ENCODE measurements around the gene ANKRD24. TPM values are rescaled to one million over a fixed set of nuclear protein-coding genes. Genes with fewer than 3 reads are reported as not detected.

Gene ANKRD24
- total RNA-seq, 1 experiment from 2014 or later: 2.4 TPM

GRCh38 chr19:4227771-4228170, 45.3 kb downstream of the ANKRD24 start:
- Histone ChIP-seq H3T11ph (ENCODE audit: low read length) (no peak overlapping the region), H2BK12ac (ENCODE audit: insufficient read length, low read depth, low read length) (no peak overlapping the region), H3K14ac (ENCODE audit: insufficient read depth, low read length) (no peak overlapping the region), H3K9ac (ENCODE audit: extremely low read depth, insufficient read length, low read length) (no peak overlapping the region), H3K56ac (ENCODE audit: insufficient read length, low read depth, low read length) (no peak overlapping the region), H3K27ac (ENCODE audit: insufficient read length, low read depth, low read length) (no peak overlapping the region), H3K23me2 (ENCODE audit: insufficient read length, low read depth, low read length, poor library complexity, severe bottlenecking) (no peaks in the 10 kb centered on the region), H3K18ac (ENCODE audit: insufficient read length, low read depth, low read length) (no peak overlapping the region), H2BK120ac (ENCODE audit: low read depth, low read length, poor library complexity, severe bottlenecking) (no peak overlapping the region), H3K4me1 (ENCODE audit: insufficient read depth, low read length) (no peaks in the 10 kb centered on the region), H4K5ac (ENCODE audit: insufficient read length, low read depth, low read length) (no peak overlapping the region), H2AK5ac (ENCODE audit: insufficient read length, low read length) (no peak overlapping the region), H2BK20ac (ENCODE audit: low read depth, low read length, poor library complexity, severe bottlenecking) (no peak overlapping the region), H3K9me3 (ENCODE audit: control insufficient read depth, low read depth, low read length) (no peaks in the 10 kb centered on the region), H3K79me1 (ENCODE audit: insufficient read depth, low read depth, low read length, poor library complexity, severe bottlenecking) (no peaks in the 10 kb centered on the region), H4K8ac (replicated peaks; ENCODE audit: insufficient read length, low read depth, low read length) (no peak overlapping the region), H3K4me2 (ENCODE audit: insufficient read depth, insufficient read length, low read length) (no peak overlapping the region), H3K79me2 (ENCODE audit: insufficient read depth, low read length) (no peaks in the 10 kb centered on the region), H3K27me3 (ENCODE audit: insufficient read depth, low read length) (no peaks in the 10 kb centered on the region), H4K20me1 (ENCODE audit: control insufficient read depth, insufficient read depth, insufficient read length) (peaks cover 3% of the 10 kb centered on the region), H3K23ac (ENCODE audit: insufficient read length, low read depth, low read length) (no peak overlapping the region), H4K91ac (ENCODE audit: insufficient read length, low read depth, low read length) (no peak overlapping the region), H3K4ac (ENCODE audit: low read depth, low read length) (no peak overlapping the region), H2BK15ac (ENCODE audit: low read depth, low read length) (no peak overlapping the region), H2AFZ (ENCODE audit: low read length) (no peak overlapping the region), H2BK5ac (ENCODE audit: insufficient read length, low read length) (no peak overlapping the region)
- peaks cover 0 to 4% (median 0%) of the 10 kb centered on the region in 3 experiments; a peak in 2 of 7 replicates for H3K36me3 Mint-ChIP-seq (ENCODE audit: insufficient read depth in 1 of 3, low read depth in 3 of 3)
- H3K27me3 Mint-ChIP-seq (ENCODE audit: low read depth): peaks cover 7% of the 10 kb centered on the region
- H3K9me3 Mint-ChIP-seq: no peaks in the 10 kb centered on the region
- H3K27ac Mint-ChIP-seq: no peak overlapping the region
- TF ChIP-seq, protein P1, sequence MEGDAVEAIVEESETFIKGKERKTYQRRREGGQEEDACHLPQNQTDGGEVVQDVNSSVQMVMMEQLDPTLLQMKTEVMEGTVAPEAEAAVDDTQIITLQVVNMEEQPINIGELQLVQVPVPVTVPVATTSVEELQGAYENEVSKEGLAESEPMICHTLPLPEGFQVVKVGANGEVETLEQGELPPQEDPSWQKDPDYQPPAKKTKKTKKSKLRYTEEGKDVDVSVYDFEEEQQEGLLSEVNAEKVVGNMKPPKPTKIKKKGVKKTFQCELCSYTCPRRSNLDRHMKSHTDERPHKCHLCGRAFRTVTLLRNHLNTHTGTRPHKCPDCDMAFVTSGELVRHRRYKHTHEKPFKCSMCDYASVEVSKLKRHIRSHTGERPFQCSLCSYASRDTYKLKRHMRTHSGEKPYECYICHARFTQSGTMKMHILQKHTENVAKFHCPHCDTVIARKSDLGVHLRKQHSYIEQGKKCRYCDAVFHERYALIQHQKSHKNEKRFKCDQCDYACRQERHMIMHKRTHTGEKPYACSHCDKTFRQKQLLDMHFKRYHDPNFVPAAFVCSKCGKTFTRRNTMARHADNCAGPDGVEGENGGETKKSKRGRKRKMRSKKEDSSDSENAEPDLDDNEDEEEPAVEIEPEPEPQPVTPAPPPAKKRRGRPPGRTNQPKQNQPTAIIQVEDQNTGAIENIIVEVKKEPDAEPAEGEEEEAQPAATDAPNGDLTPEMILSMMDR (conservative IDR thresholded peaks at IDR 0.05): no peak
- no peak overlapping the region for H3K4me3 Mint-ChIP-seq
- DNase-seq: no peak
- H3K4me1 Mint-ChIP-seq: 0 out of 4 replicates have a peak, but pooled peaks cover 0 to 2% of the 10 kb centered on the region in 2 experiments

Measured in H9 (cell line).